ENCODE data around the gene MDP1. TPM values are rescaled to one million over a fixed set of nuclear protein-coding genes. Genes with fewer than 3 reads are reported as not detected.

Gene MDP1
- total RNA-seq = 58.8 TPM

DNA sequence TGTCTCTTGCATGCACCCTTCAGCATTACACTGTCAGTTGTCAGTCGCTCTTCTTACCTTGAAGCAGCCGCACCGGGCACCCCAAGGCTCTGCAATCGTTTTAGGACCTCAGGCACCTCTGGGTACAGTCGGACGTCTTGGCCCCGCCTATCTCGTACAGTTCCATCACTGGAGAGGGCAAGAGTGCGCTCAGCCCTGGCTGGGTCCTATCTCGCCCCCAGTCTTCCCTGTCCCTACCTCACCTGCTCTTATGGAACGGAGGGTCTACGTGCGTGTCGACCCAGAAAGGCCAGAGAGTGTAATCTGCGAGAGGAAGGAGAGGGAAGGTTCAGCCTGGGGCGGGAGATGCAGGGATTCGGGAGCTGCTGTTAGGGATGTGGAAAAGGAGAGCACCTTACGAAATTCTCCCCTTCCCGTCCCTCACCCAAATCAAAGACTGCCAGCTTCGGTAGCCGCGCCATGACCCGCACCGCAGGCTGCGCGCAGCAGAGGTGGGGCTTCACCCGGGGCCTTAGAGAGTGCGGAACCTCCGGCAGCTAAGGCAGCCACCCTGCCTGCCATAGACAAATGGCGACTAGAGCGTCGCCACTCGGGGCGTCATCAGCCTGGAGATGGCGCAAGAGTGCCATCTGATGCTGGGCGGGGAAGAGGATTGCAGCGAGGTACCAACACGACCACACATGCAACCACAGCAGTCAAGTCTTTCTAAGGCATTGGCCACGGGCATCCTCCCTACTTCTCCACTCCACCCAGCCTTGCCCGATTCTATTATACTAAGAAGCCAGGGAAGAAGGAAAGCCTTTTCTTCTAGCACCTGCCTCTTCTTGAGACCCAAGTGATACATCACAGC lies at the start of gene MDP1:
Gene MDP1, minus strand, starts transcription at position 572 of the 850 bp plus-strand sequence. Its CDS starts 111 bp downstream, at position 461.
- TF ChIP-seq, protein P1, sequence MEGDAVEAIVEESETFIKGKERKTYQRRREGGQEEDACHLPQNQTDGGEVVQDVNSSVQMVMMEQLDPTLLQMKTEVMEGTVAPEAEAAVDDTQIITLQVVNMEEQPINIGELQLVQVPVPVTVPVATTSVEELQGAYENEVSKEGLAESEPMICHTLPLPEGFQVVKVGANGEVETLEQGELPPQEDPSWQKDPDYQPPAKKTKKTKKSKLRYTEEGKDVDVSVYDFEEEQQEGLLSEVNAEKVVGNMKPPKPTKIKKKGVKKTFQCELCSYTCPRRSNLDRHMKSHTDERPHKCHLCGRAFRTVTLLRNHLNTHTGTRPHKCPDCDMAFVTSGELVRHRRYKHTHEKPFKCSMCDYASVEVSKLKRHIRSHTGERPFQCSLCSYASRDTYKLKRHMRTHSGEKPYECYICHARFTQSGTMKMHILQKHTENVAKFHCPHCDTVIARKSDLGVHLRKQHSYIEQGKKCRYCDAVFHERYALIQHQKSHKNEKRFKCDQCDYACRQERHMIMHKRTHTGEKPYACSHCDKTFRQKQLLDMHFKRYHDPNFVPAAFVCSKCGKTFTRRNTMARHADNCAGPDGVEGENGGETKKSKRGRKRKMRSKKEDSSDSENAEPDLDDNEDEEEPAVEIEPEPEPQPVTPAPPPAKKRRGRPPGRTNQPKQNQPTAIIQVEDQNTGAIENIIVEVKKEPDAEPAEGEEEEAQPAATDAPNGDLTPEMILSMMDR (IDR thresholded peaks at IDR 0.05) = peak in 2 of 3 experiments; percentile 44 to 60
- Histone ChIP-seq H3K27me3 (no peaks in the 10 kb centered on the region), H3K36me3 (peaks cover 4 to 15% of the 10 kb centered on the region in 2 donors), H3K9me3 (no peaks in the 10 kb centered on the region), H3K27ac (peak within 1 kb of the TSS; percentile 87 to 93), H3K4me1 (peaks cover 3 to 29% of the 10 kb centered on the region in 2 donors), H3K4me3 (peak within 1 kb of the TSS; percentile 84 to 88)
- DNase-seq (ENCODE audit: low spot score in 2 of 2) = peak; percentile 53 to 92
- intact Hi-C loops (cut with DNase I) = loop anchor here (1.0 to 5.0 kb wide), 2 partner anchors 17 to 82 kb away; partner anchors contain the start of genes DHRS1, GMPR2, NEDD8 and NOP9

DNA sequence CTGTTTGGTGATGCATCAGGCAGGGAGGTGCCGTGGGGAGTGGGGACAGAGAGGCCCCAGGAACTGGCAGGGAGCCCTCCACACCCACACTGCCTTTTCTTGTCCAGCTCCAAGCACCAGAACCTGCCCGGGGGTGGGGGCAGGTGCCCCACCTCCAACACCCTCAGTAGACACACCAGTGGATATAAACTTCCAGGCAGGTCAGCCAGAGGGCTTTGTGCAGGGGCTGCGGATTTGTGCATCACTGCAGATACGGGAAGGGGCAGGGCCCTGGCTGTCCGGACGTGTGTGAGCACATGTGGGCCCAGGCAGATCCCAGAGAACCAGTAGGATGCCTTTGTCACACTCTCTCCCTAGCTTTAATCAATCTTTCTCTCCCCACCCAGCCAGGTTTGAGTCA lies 48.4 kb upstream of the MDP1 start:
- no peak overlapping the region for H3K27ac ChIP-seq
- no peaks in the 10 kb centered on the region for H3K9me3 ChIP-seq
- TF ChIP-seq, protein P1 (IDR thresholded peaks at IDR 0.05) = no peak
- intact Hi-C loops (cut with DNase I) = no loop called here
- no peak for DNase-seq (ENCODE audit: low spot score in 2 of 2)
- no peaks in the 10 kb centered on the region for H3K27me3 ChIP-seq
- no peaks in the 10 kb centered on the region for H3K4me1 ChIP-seq
- no peak overlapping the region for H3K4me3 ChIP-seq
- peaks cover 4 to 21% of the 10 kb centered on the region in 2 donors for H3K36me3 ChIP-seq

DNA sequence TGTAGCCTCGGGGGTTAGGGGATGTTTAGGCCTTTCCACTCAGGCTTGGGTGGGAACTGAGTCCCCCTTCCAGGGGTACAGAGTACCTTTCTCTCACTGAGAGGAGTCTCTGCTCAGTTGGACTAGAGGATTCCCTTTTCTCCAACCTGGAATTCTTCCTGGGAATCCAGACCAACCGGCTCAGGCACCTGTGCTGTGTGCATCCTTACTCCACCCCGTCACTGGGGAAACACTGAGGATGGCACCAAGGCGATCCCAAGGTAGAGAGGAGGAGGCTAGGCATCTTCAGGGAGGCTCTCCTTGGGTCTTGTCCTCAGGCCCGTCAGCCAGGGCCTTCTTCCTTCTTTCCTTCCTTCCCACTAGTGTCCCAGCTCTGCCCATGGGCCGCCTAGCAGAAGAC lies 48.0 kb upstream of the MDP1 start:
- TF ChIP-seq, protein P1 (IDR thresholded peaks at IDR 0.05) = no peak
- H3K4me3 ChIP-seq = no peak overlapping the region
- no peak for DNase-seq (ENCODE audit: low spot score in 2 of 2)
- H3K27me3 ChIP-seq = no peaks in the 10 kb centered on the region
- H3K9me3 ChIP-seq = no peaks in the 10 kb centered on the region
- no peaks in the 10 kb centered on the region for H3K4me1 ChIP-seq
- H3K36me3 ChIP-seq = peaks cover 4 to 17% of the 10 kb centered on the region in 2 donors
- intact Hi-C loops (cut with DNase I) = no loop called here
- H3K27ac ChIP-seq = no peak overlapping the region

- DNase-seq (ENCODE audit: low spot score in 2 of 2) = no peak
- H3K27ac ChIP-seq = no peak within 1 kb of the TSS
- H3K4me3 ChIP-seq = no peak within 1 kb of the TSS
- no peaks in the 10 kb centered on the region for H3K27me3 ChIP-seq
- TF ChIP-seq, protein P1 (IDR thresholded peaks at IDR 0.05) = no peak
- H3K9me3 ChIP-seq = no peaks in the 10 kb centered on the region
- H3K36me3 ChIP-seq = peaks cover 4 to 11% of the 10 kb centered on the region in 2 donors
- no peaks in the 10 kb centered on the region for H3K4me1 ChIP-seq
- intact Hi-C loops (cut with DNase I) = no loop called here
Measured at GRCh38 chr14:24262821-24263733, 47.2 kb upstream of the MDP1 start, which contains the start of gene TGM1. TSS of gene TGM1 (minus strand) at chr14:24263177. CDS start at chr14:24262352, 825 bp downstream.

GRCh38 chr14:24261969-24262327 lies 46.1 kb upstream of the MDP1 start:
- TF ChIP-seq, protein P1 (IDR thresholded peaks at IDR 0.05) = no peak
- no peak overlapping the region for H3K27ac ChIP-seq
- peaks cover 0 to under 1% of the 10 kb centered on the region in 2 donors for H3K36me3 ChIP-seq
- H3K27me3 ChIP-seq = no peaks in the 10 kb centered on the region
- no peak overlapping the region for H3K4me3 ChIP-seq
- no peaks in the 10 kb centered on the region for H3K9me3 ChIP-seq
- no peak for DNase-seq (ENCODE audit: low spot score in 2 of 2)
- intact Hi-C loops (cut with DNase I) = no loop called here
- H3K4me1 ChIP-seq = no peaks in the 10 kb centered on the region

All from ascending aorta (tissue), 2 donors.